ENCODE measurements around the gene GDNF.

- TF ChIP-seq CTCF (IDR thresholded peaks at IDR 0.05) (no peak), POLR2A (IDR thresholded peaks at IDR 0.05) (no peak), EP300 (IDR thresholded peaks at IDR 0.05) (no peak)
Measured at GRCh38 chr5:37767251-37767650, 72.6 kb downstream of the GDNF start.

All from ovary (tissue), 3 donors.